PC-3 (cell line): ENCODE data around the gene JAZF1.

ENCODE experiments used
- EZH2phosphoT487 ChIP-seq: fragments of 300-600 bp; sonication (generic); IDR thresholded peaks from 2 replicates; pipeline ENCODE4 v1.6.1; 2018; ENCODE audit warnings: mild to moderate bottlenecking, antibody characterized with exemption, low read length, borderline replicate concordance
- TF ChIP-seq, protein P1 (sequence below): fragments of 300-600 bp; sonication (generic); conservative IDR thresholded peaks from 2 replicates; pipeline ENCODE4 v1.5.1; 2017; ENCODE audit warnings: antibody characterized with exemption, low read depth, mild to moderate bottlenecking, low read length

DNA sequence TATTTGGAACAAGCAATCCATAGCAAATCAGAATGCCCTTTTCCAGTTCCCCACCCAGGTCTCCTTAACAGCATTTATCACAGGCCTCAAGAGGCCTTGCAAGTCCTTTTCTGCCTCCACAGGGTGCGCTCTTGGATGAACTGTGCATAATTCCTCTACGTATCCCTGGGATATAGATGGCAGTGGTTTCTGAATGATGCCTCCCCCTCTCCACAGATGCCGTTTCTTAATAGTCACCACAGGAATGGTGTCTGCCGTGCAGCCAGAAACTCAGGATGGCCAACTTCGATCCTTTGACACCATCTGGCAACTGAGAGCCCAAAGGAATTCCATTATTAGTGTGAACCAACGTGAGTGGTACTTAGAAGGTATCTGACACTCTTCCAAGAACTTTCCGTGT is 43.1 kb downstream of the JAZF1 start:
- TF ChIP-seq, protein P1, sequence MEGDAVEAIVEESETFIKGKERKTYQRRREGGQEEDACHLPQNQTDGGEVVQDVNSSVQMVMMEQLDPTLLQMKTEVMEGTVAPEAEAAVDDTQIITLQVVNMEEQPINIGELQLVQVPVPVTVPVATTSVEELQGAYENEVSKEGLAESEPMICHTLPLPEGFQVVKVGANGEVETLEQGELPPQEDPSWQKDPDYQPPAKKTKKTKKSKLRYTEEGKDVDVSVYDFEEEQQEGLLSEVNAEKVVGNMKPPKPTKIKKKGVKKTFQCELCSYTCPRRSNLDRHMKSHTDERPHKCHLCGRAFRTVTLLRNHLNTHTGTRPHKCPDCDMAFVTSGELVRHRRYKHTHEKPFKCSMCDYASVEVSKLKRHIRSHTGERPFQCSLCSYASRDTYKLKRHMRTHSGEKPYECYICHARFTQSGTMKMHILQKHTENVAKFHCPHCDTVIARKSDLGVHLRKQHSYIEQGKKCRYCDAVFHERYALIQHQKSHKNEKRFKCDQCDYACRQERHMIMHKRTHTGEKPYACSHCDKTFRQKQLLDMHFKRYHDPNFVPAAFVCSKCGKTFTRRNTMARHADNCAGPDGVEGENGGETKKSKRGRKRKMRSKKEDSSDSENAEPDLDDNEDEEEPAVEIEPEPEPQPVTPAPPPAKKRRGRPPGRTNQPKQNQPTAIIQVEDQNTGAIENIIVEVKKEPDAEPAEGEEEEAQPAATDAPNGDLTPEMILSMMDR = no peak
- TF ChIP-seq EZH2phosphoT487 = no peak
